Measurements from ENCODE around the gene ANKS1B. TPM values are rescaled to one million over a fixed set of nuclear protein-coding genes. Genes with fewer than 3 reads are reported as not detected.

Gene ANKS1B
- total and polyA plus RNA-seq, 2 experiments from 2014 or later = 1.8 to 1.9 TPM

- no peak for DNase-seq (ENCODE audit: low read depth in 1 of 2, low spot score in 1 of 2)
- no peaks in the 10 kb centered on the region for H3K27me3 ChIP-seq
- peaks cover 21% of the 10 kb centered on the region for H3K4me1 ChIP-seq (ENCODE audit: low read depth)
- H3K9me3 ChIP-seq (ENCODE audit: low read depth) = no peaks in the 10 kb centered on the region
- TF ChIP-seq, protein P1, sequence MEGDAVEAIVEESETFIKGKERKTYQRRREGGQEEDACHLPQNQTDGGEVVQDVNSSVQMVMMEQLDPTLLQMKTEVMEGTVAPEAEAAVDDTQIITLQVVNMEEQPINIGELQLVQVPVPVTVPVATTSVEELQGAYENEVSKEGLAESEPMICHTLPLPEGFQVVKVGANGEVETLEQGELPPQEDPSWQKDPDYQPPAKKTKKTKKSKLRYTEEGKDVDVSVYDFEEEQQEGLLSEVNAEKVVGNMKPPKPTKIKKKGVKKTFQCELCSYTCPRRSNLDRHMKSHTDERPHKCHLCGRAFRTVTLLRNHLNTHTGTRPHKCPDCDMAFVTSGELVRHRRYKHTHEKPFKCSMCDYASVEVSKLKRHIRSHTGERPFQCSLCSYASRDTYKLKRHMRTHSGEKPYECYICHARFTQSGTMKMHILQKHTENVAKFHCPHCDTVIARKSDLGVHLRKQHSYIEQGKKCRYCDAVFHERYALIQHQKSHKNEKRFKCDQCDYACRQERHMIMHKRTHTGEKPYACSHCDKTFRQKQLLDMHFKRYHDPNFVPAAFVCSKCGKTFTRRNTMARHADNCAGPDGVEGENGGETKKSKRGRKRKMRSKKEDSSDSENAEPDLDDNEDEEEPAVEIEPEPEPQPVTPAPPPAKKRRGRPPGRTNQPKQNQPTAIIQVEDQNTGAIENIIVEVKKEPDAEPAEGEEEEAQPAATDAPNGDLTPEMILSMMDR (IDR thresholded peaks at IDR 0.05; ENCODE audit: low read depth, low read length) = no peak
- H3K36me3 ChIP-seq = no peaks in the 10 kb centered on the region
- H3K4me3 ChIP-seq = no peak overlapping the region
- no peak overlapping the region for H3K27ac ChIP-seq
These were observed 779.6 kb downstream of the ANKS1B start for GRCh38 chr12:99205111-99205510.

DNA sequence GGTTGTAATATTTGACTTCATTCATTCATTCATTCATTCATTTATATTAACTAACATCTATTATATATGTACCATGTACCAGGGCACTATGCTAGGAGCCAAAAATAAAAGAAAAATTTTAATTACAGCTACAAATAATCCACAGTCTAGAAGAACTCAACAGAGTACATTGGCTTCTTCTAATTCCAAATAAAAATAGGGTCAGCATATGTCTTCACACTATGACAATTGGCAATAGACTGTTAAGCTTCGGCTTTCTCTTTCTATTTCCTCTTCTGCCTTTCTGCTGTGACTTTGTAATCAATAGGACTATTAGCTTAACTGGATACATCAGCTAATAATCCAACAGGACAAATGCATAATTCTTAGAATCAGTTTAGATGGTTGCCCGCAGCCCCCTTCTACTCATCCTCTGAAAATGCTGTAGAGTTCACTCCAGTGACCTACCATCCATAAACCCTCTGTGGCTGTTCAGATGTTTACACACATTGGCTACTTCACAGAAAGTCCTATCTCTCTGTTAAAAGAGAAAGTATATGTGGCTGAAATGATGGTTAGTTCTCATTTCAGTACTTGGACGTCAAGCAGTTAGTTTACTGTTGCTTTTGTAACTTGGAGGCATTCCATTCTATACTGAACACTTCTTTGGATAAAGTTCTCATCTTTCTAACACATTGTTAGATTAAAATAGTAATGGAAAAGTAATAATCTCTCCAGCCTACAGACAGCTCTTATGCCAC, 782.7 kb downstream of the ANKS1B start:
- TF ChIP-seq, protein P1 (IDR thresholded peaks at IDR 0.05; ENCODE audit: low read depth, low read length) = no peak
- Histone ChIP-seq H3K4me1 (ENCODE audit: low read depth) (peaks cover 21% of the 10 kb centered on the region), H3K9me3 (ENCODE audit: low read depth) (no peaks in the 10 kb centered on the region), H3K4me3 (no peak overlapping the region), H3K27ac (no peak overlapping the region), H3K36me3 (no peaks in the 10 kb centered on the region), H3K27me3 (no peaks in the 10 kb centered on the region)
- no peak for DNase-seq (ENCODE audit: low read depth in 1 of 2, low spot score in 1 of 2)

GRCh38 chr12:99200711-99201384, 783.9 kb downstream of the ANKS1B start:
- H3K9me3 ChIP-seq (ENCODE audit: low read depth) = no peaks in the 10 kb centered on the region
- H3K36me3 ChIP-seq = no peaks in the 10 kb centered on the region
- H3K4me1 ChIP-seq (ENCODE audit: low read depth) = peaks cover 18% of the 10 kb centered on the region
- H3K4me3 ChIP-seq = no peak overlapping the region
- DNase-seq (ENCODE audit: low read depth in 1 of 2, low spot score in 1 of 2) = no peak
- no peak overlapping the region for H3K27ac ChIP-seq
- TF ChIP-seq, protein P1 (IDR thresholded peaks at IDR 0.05; ENCODE audit: low read depth, low read length) = no peak
- H3K27me3 ChIP-seq = no peaks in the 10 kb centered on the region

DNA sequence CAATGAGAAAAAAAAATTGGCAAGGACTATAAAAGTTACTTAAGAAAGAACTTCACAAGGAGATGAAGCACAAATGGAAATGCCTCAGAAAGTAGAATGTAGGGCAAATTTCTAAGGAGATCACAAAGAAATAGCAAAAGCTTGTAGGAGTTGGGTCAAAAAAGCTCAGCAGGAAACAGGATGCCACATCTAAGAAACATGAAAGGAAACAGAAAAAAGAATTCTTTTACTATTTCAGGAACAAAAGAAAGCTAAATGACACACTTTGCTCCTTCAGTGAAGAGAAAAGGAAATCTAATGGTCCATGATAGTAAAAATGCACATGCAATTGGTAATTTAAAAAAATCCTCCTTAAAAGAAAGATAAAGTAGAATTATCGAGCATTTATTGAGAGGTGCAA, 789.3 kb downstream of the ANKS1B start:
- H3K27me3 ChIP-seq = no peaks in the 10 kb centered on the region
- no peaks in the 10 kb centered on the region for H3K9me3 ChIP-seq (ENCODE audit: low read depth)
- no peaks in the 10 kb centered on the region for H3K4me1 ChIP-seq (ENCODE audit: low read depth)
- no peaks in the 10 kb centered on the region for H3K36me3 ChIP-seq
- H3K4me3 ChIP-seq = no peak overlapping the region
- no peak for DNase-seq (ENCODE audit: low read depth in 1 of 2, low spot score in 1 of 2)
- no peak overlapping the region for H3K27ac ChIP-seq
- TF ChIP-seq, protein P1 (IDR thresholded peaks at IDR 0.05; ENCODE audit: low read depth, low read length) = no peak

DNA sequence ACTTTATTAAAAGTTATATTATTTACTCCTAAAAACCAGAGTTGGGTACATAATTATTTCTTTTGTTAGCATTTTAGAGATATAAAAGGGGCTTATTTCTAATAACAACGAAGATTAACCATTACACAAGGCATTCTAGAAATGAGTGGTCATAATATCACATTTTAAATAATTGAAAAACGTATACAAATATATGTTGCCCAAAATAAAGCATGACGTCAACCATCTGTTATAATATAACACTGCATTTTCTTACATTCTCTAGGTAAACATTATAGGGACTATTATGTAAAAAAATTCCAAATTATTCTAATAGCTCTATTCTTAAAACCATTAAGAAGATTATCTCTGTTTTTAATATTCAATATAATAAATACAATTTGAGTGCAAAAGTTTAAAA, 792.2 kb downstream of the ANKS1B start:
- Histone ChIP-seq H3K4me3 (no peak overlapping the region), H3K9me3 (ENCODE audit: low read depth) (no peaks in the 10 kb centered on the region), H3K36me3 (no peaks in the 10 kb centered on the region), H3K27me3 (no peaks in the 10 kb centered on the region), H3K4me1 (ENCODE audit: low read depth) (no peaks in the 10 kb centered on the region), H3K27ac (no peak overlapping the region)
- DNase-seq (ENCODE audit: low read depth in 1 of 2, low spot score in 1 of 2) = no peak
- TF ChIP-seq, protein P1 (IDR thresholded peaks at IDR 0.05; ENCODE audit: low read depth, low read length) = no peak
